Vagina (tissue), 2 donors: ENCODE measurements around the gene LRWD1.

Source experiments
- CTCF ChIP-seq, 3 experiments: fragments of 450-650 bp in 2 of 3; fragments of 200-600 bp in 1 of 3; sonication (generic) in 1 of 3; IDR thresholded peaks; one replicate each; pipeline ENCODE4 v1.5.1; 2017 to 2019; ENCODE audit warnings: antibody characterized with exemption in 3 of 3, mild to moderate bottlenecking in 2 of 3, moderate library complexity in 2 of 3
- POLR2A ChIP-seq, 2 donors: fragments of 450-650 bp; IDR thresholded peaks; one replicate each; pipeline ENCODE4 v1.6.1; 2017; ENCODE audit warnings: antibody characterized with exemption in 2 of 2, mild to moderate bottlenecking in 2 of 2, moderate library complexity in 2 of 2

DNA sequence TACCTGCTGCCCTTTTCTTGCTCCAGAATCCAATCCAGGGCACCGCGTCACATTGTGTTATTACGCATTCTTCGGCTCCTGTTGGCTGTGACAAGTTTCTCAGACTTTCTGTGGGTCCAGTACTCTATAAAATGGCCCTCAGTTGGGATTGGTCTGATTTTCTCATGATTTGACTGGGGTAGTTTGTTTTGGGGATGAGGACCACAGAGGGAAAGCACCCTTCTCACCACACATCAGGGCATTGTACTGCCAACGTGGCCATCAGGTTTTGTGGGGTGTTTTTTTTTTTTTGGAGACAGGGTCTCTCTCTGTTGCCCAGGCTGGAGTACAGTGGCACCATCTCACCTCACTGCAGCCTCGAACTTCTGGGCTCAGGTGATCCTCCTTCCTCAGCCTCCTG is 48.4 kb upstream of the LRWD1 start:
- TF ChIP-seq CTCF (IDR thresholded peaks at IDR 0.05) = no peak
- TF ChIP-seq POLR2A (IDR thresholded peaks at IDR 0.05) = no peak
